Measurements from ENCODE around the gene RIMS1.

The RIMS1 gene

DNA sequence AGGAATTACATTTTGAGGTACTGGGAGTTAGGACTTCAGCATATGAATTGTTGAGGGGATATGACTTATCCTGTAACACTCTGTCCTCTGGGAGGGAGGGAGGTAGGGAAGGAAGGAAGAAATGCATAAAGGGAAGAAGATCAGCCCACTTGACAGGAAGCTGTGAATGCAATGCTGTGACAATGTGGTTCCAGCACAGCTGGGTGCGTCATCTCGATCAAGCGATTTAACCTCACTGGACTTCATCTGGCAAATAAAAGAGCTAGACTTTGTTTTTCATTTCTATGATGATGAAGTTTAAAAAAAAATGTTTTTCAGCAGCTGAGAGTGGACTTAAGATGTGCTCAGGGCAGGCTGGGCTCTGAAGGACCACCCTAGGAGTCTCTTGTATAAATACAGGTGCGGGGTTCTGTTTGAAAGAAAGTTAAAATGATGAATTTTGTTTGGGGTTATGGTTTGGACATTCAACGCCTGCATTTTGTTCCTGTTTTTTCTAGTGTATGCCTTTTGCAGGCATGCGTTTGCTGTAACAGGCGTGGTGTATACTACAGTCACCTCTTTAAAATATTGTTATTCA, 178.1 kb downstream of the RIMS1 start:
- Histone ChIP-seq H2AFZ (ENCODE audit: low read depth, low read length) (no peak overlapping the region), H3K9me3 (ENCODE audit: low read length) (no peaks in the 10 kb centered on the region), H3K4me1 (ENCODE audit: insufficient read depth, low read length) (no peaks in the 10 kb centered on the region), H3K4me3 (ENCODE audit: low read length) (no peak overlapping the region), H3K36me3 (ENCODE audit: insufficient read depth, low read length) (no peaks in the 10 kb centered on the region), H3K27me3 (ENCODE audit: insufficient read depth, low read length) (no peaks in the 10 kb centered on the region)

DNA sequence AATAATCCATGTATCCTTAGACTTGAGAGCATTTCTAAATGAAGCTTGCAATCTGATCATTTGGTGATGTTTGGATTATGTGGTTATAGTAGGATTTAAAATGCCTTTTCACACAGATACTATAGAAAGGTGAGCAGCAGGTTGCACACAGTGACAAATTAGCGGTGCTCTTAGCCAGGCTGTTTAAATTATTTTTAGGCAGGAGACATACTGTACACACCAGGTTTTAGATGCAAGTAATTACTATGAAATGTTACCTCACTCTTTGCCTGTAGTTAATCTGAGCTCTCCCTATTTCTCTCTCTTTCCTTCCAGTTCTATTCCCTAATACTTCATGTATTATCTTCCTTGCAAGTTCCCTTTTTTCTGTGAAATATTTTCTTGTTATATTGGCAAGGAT, 191.7 kb downstream of the RIMS1 start:
- H3K9me3 ChIP-seq (ENCODE audit: low read length) = no peaks in the 10 kb centered on the region
- no peak overlapping the region for H3K4me3 ChIP-seq (ENCODE audit: low read length)
- H3K27me3 ChIP-seq (ENCODE audit: insufficient read depth, low read length) = no peaks in the 10 kb centered on the region
- no peaks in the 10 kb centered on the region for H3K4me1 ChIP-seq (ENCODE audit: insufficient read depth, low read length)
- no peaks in the 10 kb centered on the region for H3K36me3 ChIP-seq (ENCODE audit: insufficient read depth, low read length)
- H2AFZ ChIP-seq (ENCODE audit: low read depth, low read length) = no peak overlapping the region

- no peaks in the 10 kb centered on the region for H3K36me3 ChIP-seq (ENCODE audit: insufficient read depth, low read length)
These were observed 194.1 kb downstream of the RIMS1 start for GRCh38 chr6:72080260-72080941.

GRCh38 chr6:72081871-72082270, 195.5 kb downstream of the RIMS1 start:
- Histone ChIP-seq H2AFZ (ENCODE audit: low read depth, low read length) (no peak overlapping the region), H3K4me1 (ENCODE audit: insufficient read depth, low read length) (peaks cover 4% of the 10 kb centered on the region), H3K9me3 (ENCODE audit: low read length) (no peaks in the 10 kb centered on the region), H3K36me3 (ENCODE audit: insufficient read depth, low read length) (no peaks in the 10 kb centered on the region), H3K27me3 (ENCODE audit: insufficient read depth, low read length) (no peaks in the 10 kb centered on the region), H3K4me3 (ENCODE audit: low read length) (no peak overlapping the region)

More at GRCh38 chr6:72080260-72080941, 194.1 kb downstream of the RIMS1 start:
- H2AFZ ChIP-seq (ENCODE audit: low read depth, low read length) = no peak overlapping the region
- H3K9me3 ChIP-seq (ENCODE audit: low read length) = no peaks in the 10 kb centered on the region
- H3K4me3 ChIP-seq (ENCODE audit: low read length) = no peak overlapping the region
- peaks cover 2% of the 10 kb centered on the region for H3K4me1 ChIP-seq (ENCODE audit: insufficient read depth, low read length)
- no peaks in the 10 kb centered on the region for H3K27me3 ChIP-seq (ENCODE audit: insufficient read depth, low read length)

GRCh38 chr6:72083976-72084375, 197.6 kb downstream of the RIMS1 start:
- peaks cover 4% of the 10 kb centered on the region for H3K4me1 ChIP-seq (ENCODE audit: insufficient read depth, low read length)
- no peaks in the 10 kb centered on the region for H3K36me3 ChIP-seq (ENCODE audit: insufficient read depth, low read length)
- no peak overlapping the region for H2AFZ ChIP-seq (ENCODE audit: low read depth, low read length)
- H3K9me3 ChIP-seq (ENCODE audit: low read length) = no peaks in the 10 kb centered on the region
- H3K4me3 ChIP-seq (ENCODE audit: low read length) = no peak overlapping the region
- no peaks in the 10 kb centered on the region for H3K27me3 ChIP-seq (ENCODE audit: insufficient read depth, low read length)

- Histone ChIP-seq H3K4me1 (ENCODE audit: insufficient read depth, low read length) (peaks cover 4% of the 10 kb centered on the region), H2AFZ (ENCODE audit: low read depth, low read length) (no peak overlapping the region), H3K27me3 (ENCODE audit: insufficient read depth, low read length) (no peaks in the 10 kb centered on the region), H3K36me3 (ENCODE audit: insufficient read depth, low read length) (no peaks in the 10 kb centered on the region), H3K9me3 (ENCODE audit: low read length) (no peaks in the 10 kb centered on the region), H3K4me3 (ENCODE audit: low read length) (no peak overlapping the region)
These were observed 198.7 kb downstream of the RIMS1 start for GRCh38 chr6:72084992-72085569.

- Histone ChIP-seq H3K9me3 (ENCODE audit: low read length) (no peaks in the 10 kb centered on the region), H3K36me3 (ENCODE audit: insufficient read depth, low read length) (no peaks in the 10 kb centered on the region), H3K4me3 (ENCODE audit: low read length) (no peak overlapping the region), H3K27me3 (ENCODE audit: insufficient read depth, low read length) (no peaks in the 10 kb centered on the region), H2AFZ (ENCODE audit: low read depth, low read length) (no peak overlapping the region), H3K4me1 (ENCODE audit: insufficient read depth, low read length) (no peaks in the 10 kb centered on the region)
These were observed 208.2 kb downstream of the RIMS1 start for GRCh38 chr6:72094506-72094905.

DNA sequence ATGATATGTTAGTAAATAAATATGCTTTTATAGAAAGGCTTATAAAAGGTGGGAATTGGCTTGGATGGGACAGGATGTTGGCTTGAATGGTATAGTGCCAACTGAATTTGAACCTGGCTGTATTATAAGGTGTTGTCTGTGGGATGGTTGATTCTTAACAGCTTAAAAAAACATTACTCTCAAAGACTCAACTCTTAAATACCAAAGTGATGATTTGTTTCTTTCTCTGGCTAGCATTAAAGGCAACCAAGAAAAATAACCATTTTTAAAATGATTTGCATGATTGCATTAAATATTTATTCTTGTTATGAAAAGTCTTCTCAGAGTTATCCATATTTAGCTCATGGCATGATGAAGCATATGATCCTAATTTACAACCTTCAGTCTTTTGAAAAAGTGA, 216.2 kb downstream of the RIMS1 start:
- no peaks in the 10 kb centered on the region for H3K36me3 ChIP-seq (ENCODE audit: insufficient read depth, low read length)
- no peaks in the 10 kb centered on the region for H3K4me1 ChIP-seq (ENCODE audit: insufficient read depth, low read length)
- H2AFZ ChIP-seq (ENCODE audit: low read depth, low read length) = no peak overlapping the region
- H3K9me3 ChIP-seq (ENCODE audit: low read length) = no peaks in the 10 kb centered on the region
- no peaks in the 10 kb centered on the region for H3K27me3 ChIP-seq (ENCODE audit: insufficient read depth, low read length)
- H3K4me3 ChIP-seq (ENCODE audit: low read length) = no peak overlapping the region

GRCh38 chr6:72111611-72112010, 225.3 kb downstream of the RIMS1 start:
- Histone ChIP-seq H3K36me3 (ENCODE audit: insufficient read depth, low read length) (no peaks in the 10 kb centered on the region), H3K4me3 (ENCODE audit: low read length) (no peak overlapping the region), H3K9me3 (ENCODE audit: low read length) (no peaks in the 10 kb centered on the region)

DNA sequence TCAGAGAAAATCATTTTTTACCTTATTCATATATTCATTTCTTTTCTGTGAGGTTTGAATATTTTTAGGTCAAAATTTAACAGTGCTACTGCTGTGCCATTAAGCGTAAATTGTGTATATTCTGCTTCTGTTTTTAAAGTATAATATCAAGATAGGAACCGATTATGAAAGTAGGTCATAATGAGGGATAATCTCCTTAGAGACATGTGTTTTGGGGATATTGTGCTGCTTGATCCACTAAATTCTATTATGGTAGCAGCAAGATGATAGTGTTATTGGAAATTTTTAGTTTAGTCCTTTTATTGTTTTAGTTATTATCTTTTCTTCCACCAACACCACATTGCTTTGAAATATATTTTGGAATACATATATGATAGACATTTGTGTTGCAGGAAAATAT, 244.0 kb downstream of the RIMS1 start:
- Histone ChIP-seq H3K36me3 (ENCODE audit: insufficient read depth, low read length) (no peaks in the 10 kb centered on the region), H3K27me3 (ENCODE audit: insufficient read depth, low read length) (no peaks in the 10 kb centered on the region), H3K9me3 (ENCODE audit: low read length) (peaks cover 2% of the 10 kb centered on the region), H2AFZ (ENCODE audit: low read depth, low read length) (no peak overlapping the region), H3K4me3 (ENCODE audit: low read length) (no peak overlapping the region), H3K4me1 (ENCODE audit: insufficient read depth, low read length) (no peaks in the 10 kb centered on the region)

More at GRCh38 chr6:72111611-72112010, 225.3 kb downstream of the RIMS1 start:
- Histone ChIP-seq H3K27me3 (ENCODE audit: insufficient read depth, low read length) (no peaks in the 10 kb centered on the region), H2AFZ (ENCODE audit: low read depth, low read length) (no peak overlapping the region), H3K4me1 (ENCODE audit: insufficient read depth, low read length) (no peaks in the 10 kb centered on the region)

- Histone ChIP-seq H3K36me3 (ENCODE audit: insufficient read depth, low read length) (no peaks in the 10 kb centered on the region), H3K27me3 (ENCODE audit: insufficient read depth, low read length) (no peaks in the 10 kb centered on the region), H3K4me1 (ENCODE audit: insufficient read depth, low read length) (no peaks in the 10 kb centered on the region), H3K4me3 (ENCODE audit: low read length) (no peak overlapping the region), H2AFZ (ENCODE audit: low read depth, low read length) (no peak overlapping the region), H3K9me3 (ENCODE audit: low read length) (no peaks in the 10 kb centered on the region)
These were observed 246.1 kb downstream of the RIMS1 start for GRCh38 chr6:72132427-72132826.

GRCh38 chr6:72132851-72133250, 246.5 kb downstream of the RIMS1 start:
- no peaks in the 10 kb centered on the region for H3K4me1 ChIP-seq (ENCODE audit: insufficient read depth, low read length)
- no peaks in the 10 kb centered on the region for H3K27me3 ChIP-seq (ENCODE audit: insufficient read depth, low read length)
- no peaks in the 10 kb centered on the region for H3K9me3 ChIP-seq (ENCODE audit: low read length)
- H3K4me3 ChIP-seq (ENCODE audit: low read length) = no peak overlapping the region
- no peaks in the 10 kb centered on the region for H3K36me3 ChIP-seq (ENCODE audit: insufficient read depth, low read length)
- no peak overlapping the region for H2AFZ ChIP-seq (ENCODE audit: low read depth, low read length)

DNA sequence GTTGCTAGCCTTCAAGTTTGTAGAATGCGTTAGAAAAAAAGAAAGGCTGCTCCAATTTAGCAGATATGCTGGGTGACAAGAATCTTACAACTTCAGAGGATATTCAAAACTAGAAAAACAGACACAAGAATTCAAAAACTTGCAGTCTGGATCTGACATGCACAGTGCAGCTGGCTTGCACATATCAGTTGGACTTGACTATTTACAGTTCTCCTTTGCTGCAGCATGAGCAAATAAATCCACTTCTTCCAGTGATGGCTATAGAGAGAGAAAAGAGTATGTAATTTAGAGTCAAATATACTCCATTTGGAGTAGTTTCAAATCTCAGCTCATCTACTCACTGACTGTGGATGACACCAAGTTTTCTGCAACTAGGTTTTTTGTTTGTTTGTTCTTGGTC, 247.0 kb downstream of the RIMS1 start:
- no peaks in the 10 kb centered on the region for H3K27me3 ChIP-seq (ENCODE audit: insufficient read depth, low read length)
- no peaks in the 10 kb centered on the region for H3K4me1 ChIP-seq (ENCODE audit: insufficient read depth, low read length)
- no peaks in the 10 kb centered on the region for H3K9me3 ChIP-seq (ENCODE audit: low read length)
- H2AFZ ChIP-seq (ENCODE audit: low read depth, low read length) = no peak overlapping the region
- no peaks in the 10 kb centered on the region for H3K36me3 ChIP-seq (ENCODE audit: insufficient read depth, low read length)
- H3K4me3 ChIP-seq (ENCODE audit: low read length) = no peak overlapping the region

Measured in neuron (in vitro differentiated cells).